Effector memory CD4-positive, alpha-beta T cell (primary cell): ENCODE measurements around the gene LYRM1.
"Not testable (repeated sequence)": the region's sequence is repeated elsewhere in the genome, so short reads cannot be mapped to it uniquely, and the experiment has no call there.

Experiments used
- DNase-seq, 3 donors: peaks; one replicate each; pipeline ENCODE4 v3.0.0-alpha.2; 2020
- H3K27ac ChIP-seq: 2 replicates; pipeline ENCODE4 v1.7.0; 2013; ENCODE audit warnings: mild to moderate bottlenecking, low read length, moderate library complexity; ENCODE audit not compliant: insufficient read depth, poor library complexity, severe bottlenecking
- H3K27me3 ChIP-seq: replicated peaks from 2 replicates; pipeline ENCODE4 v1.7.0; 2013; ENCODE audit warnings: mild to moderate bottlenecking, low read length; ENCODE audit not compliant: insufficient read depth, control insufficient read depth, poor library complexity, severe bottlenecking
- H3K36me3 ChIP-seq: 2 replicates; pipeline ENCODE4 v1.7.0; 2013; ENCODE audit warnings: mild to moderate bottlenecking, low read length, moderate library complexity; ENCODE audit not compliant: control insufficient read depth, insufficient read depth
- H3K4me1 ChIP-seq: 2 replicates; pipeline ENCODE4 v1.7.0; 2013; ENCODE audit warnings: low read length, mild to moderate bottlenecking; ENCODE audit not compliant: control insufficient read depth, insufficient read depth, poor library complexity, severe bottlenecking
- H3K4me3 ChIP-seq: 2 replicates; pipeline ENCODE4 v1.7.0; 2013; ENCODE audit warnings: low read length, low read depth, mild to moderate bottlenecking; ENCODE audit not compliant: insufficient read depth, poor library complexity, severe bottlenecking
- H3K9me3 ChIP-seq: 2 replicates; pipeline ENCODE4 v1.7.0; 2013; ENCODE audit warnings: mild to moderate bottlenecking, low read length, moderate library complexity; ENCODE audit not compliant: control insufficient read depth

LYRM1 gene

DNA sequence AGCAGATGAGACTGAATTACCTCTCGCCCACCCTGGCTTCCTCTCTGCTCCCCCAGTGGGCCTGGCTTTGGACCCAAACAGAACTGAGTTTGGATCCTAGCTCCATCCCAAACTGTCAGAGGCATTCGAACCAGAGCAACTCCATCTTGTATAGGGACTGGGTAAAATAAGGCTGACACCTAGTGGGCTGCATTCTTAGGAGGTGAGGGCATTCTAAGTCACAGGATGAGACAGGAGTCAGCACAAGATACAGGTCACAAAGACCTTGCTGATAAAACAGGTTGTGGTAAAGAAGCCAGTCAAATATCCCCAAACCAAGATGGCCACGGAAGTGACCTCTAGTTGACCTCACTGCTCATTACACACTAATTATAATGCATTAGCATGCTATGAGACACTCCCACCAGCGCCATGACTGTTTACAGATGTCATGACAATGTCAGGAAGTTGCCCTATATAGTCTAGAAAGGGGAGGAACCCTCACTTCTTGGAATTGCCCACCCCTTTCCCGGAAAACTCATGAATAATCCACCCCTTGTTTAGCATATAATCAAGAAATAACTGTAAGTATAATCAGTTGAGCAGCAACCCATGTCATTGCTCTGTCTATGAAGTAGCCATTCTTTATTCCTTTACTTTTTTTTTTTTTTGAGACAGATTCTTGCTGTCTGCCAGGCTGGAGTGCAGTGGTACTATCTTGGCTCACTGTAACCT, 44.4 kb downstream of the LYRM1 start:
- no peak overlapping the region for H3K4me3 ChIP-seq
- no peaks in the 10 kb centered on the region for H3K9me3 ChIP-seq
- no peaks in the 10 kb centered on the region for H3K36me3 ChIP-seq
- no peak overlapping the region for H3K27ac ChIP-seq
- no peaks in the 10 kb centered on the region for H3K4me1 ChIP-seq
- no peaks in the 10 kb centered on the region for H3K27me3 ChIP-seq
- DNase-seq = peak in 2 of 3 donors; percentile 6 to 14

DNA sequence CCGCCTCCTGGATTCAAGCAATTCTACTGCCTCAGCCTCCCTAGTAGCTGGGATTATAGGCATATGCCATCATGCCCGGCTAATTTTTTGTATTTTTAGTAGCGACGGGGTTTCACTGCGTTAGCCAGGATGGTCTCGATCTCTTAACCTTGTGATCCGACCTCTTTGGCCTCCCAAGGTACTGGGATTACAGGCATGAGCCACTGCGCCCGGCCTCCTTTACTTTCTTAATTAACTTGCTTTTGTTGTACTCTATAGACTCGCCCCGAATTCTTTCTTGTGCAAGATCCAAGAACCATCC, 45.0 kb downstream of the LYRM1 start:
- H3K9me3 ChIP-seq, H3K4me1 ChIP-seq, H3K27me3 ChIP-seq, H3K36me3 ChIP-seq, DNase-seq, H3K4me3 ChIP-seq, H3K27ac ChIP-seq: not testable (repeated sequence)

DNA sequence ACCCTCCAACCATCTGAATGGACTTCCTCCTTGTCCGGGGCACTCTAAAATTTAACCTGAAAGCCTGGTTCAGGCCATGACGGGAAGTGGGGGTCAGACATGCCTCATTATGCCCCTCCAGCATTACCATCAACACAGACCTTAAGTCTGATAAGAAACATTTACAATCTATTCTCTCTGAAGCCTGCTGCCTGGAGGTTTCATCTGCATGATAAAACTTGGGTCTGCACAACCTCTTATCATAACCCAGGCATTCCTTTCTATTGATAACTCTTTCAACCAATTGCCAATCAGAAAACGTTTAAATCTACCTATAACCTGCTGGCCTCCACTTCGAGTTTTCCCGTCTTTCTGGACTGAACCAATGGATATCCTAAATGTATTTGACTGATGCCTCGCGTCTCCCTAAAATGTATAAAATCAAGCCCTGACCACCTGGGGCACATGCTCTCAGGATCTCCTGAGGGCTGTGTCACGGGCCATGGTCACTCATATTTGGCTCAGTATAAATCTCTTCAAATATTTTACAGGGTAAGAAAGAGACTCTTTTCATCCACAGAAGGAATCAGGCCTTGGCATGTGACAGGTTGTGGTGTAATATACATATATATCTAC, 45.6 kb downstream of the LYRM1 start:
- no peaks in the 10 kb centered on the region for H3K9me3 ChIP-seq

DNA sequence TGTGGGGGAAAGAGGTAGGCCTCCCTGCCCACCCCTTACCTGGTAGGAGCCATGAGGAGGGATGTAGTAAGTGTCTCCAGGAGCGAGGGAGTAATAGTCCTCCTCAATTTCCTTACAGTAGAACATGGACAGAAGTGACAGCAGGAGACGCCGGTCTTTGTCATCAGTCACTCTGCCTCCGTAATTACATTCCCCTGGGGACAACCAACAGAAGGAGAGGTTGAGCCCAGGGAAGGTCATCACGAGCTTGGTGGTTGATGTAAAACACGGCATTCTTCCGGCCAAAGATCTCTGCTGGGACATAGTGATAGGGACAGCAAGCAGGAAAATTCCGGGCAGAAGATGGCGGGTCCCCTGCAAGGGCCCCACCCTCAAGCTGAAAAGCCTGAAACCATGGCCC, 47.9 kb downstream of the LYRM1 start:
- no peak for DNase-seq
- H3K9me3 ChIP-seq = no peaks in the 10 kb centered on the region
- H3K27me3 ChIP-seq = no peaks in the 10 kb centered on the region
- no peaks in the 10 kb centered on the region for H3K36me3 ChIP-seq
- no peak overlapping the region for H3K4me3 ChIP-seq
- H3K27ac ChIP-seq = no peak overlapping the region
- no peaks in the 10 kb centered on the region for H3K4me1 ChIP-seq

More for the DNA sequence above, 45.6 kb downstream of the LYRM1 start:
- Histone ChIP-seq H3K4me3 (no peak overlapping the region), H3K27ac (no peak overlapping the region), H3K27me3 (no peaks in the 10 kb centered on the region), H3K36me3 (no peaks in the 10 kb centered on the region), H3K4me1 (no peaks in the 10 kb centered on the region)
- DNase-seq = no peak

DNA sequence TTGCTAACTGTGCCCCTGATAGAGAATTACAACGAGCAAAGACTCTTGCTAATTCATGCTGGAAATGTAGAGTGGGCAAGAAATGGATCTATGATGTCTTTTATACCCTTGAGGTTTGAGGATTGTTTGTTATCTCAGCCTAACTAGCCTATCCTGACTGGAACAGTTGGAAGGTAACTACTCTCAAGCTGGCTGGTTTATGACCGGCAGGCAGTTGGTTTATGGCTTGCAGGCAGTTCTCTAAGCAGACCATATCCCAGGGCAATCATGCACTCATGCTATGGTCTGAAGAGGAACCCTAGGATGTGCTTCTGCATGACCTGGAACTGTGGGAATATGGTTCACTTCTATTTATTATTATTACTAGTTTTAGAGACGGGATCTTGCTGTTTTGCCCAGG, 49.1 kb downstream of the LYRM1 start:
- no peaks in the 10 kb centered on the region for H3K4me1 ChIP-seq
- no peaks in the 10 kb centered on the region for H3K36me3 ChIP-seq
- no peak overlapping the region for H3K4me3 ChIP-seq
- H3K27me3 ChIP-seq = no peaks in the 10 kb centered on the region
- no peak overlapping the region for H3K27ac ChIP-seq
- H3K9me3 ChIP-seq = no peaks in the 10 kb centered on the region
- DNase-seq = no peak

DNA sequence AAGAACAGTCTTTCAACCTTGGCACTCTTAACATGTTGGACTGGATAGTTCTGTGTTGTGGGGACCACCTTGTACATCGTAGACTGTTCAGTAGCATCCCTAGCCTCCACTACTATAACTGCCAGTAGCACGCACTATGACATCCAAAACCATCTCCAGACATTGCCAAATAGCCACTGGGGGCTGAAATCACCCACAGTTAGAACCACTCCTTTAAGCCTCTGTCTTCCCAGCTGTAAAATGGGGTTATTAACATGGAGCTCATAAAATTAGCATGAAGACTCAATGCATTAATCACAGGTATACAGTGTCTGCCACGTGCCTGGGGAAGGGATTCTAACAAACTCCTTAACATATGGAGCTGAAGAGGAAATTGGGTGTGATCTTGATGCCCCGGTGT, 49.7 kb downstream of the LYRM1 start:
- no peak for DNase-seq

DNA sequence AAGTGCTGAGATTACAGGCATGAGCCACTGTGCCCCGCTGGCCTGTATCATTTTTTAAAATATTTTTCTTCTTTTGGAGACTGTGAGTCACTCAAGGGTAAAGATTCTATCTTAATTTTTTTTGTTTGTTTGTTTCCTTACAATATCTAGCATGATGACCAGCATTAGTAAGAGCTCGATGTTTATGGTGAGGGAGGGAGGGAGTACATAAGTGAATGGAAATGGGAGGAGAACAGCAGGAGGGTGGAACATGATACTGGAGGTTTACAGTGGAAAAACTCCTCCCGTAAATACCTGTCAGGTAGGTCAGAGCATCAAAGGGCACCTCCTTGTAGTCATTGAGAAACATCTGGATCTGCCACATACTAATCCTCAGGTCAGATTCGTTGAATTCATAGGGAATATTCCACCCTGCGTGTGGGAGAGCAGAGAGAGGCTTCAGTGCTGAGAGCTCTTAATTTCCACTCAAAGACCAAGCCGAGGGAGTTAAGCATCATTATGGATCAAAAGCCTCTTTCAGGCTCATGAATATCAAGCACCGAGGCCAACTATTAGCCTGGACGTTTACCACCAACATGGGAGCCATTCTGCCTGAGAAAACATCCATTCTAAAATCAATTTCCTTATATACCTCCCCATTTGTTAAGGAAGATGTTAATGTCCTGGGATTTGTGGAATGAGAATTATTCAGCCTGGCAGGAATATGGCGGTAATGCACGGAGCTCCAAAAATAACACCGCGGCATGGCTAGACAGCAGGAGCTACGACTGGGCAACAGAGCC, 51.8 kb downstream of the LYRM1 start:
- Histone ChIP-seq H3K36me3 (no peaks in the 10 kb centered on the region), H3K27ac (no peak overlapping the region), H3K9me3 (no peaks in the 10 kb centered on the region), H3K4me1 (no peaks in the 10 kb centered on the region), H3K4me3 (no peak overlapping the region), H3K27me3 (no peaks in the 10 kb centered on the region)
- no peak for DNase-seq

More for the DNA sequence above, 49.7 kb downstream of the LYRM1 start:
- H3K27ac ChIP-seq = no peak overlapping the region
- no peaks in the 10 kb centered on the region for H3K4me1 ChIP-seq
- H3K36me3 ChIP-seq = no peaks in the 10 kb centered on the region
- no peak overlapping the region for H3K4me3 ChIP-seq
- no peaks in the 10 kb centered on the region for H3K27me3 ChIP-seq
- H3K9me3 ChIP-seq = no peaks in the 10 kb centered on the region

DNA sequence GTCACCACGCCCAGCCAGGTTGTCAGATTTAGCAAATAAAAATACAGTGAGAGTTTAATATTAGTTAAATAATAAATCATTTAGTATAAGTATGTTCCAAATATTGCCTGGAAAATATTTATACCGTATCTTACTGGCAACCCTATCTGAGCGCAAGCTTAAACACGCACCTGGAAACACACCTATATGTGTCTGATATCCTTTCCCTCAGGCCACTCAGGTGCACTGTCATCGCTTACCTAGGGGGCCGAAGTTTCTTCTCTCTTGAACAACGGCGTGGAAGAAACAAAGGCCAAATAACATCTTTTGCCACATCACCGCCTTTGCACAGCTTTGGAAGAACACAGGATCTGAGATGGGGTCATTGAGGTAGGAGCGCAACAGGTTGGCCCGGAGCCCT, 54.0 kb downstream of the LYRM1 start:
- Histone ChIP-seq H3K27me3 (no peaks in the 10 kb centered on the region), H3K36me3 (no peaks in the 10 kb centered on the region), H3K9me3 (no peaks in the 10 kb centered on the region), H3K4me3 (no peak overlapping the region), H3K27ac (no peak overlapping the region), H3K4me1 (no peaks in the 10 kb centered on the region)
- no peak for DNase-seq

DNA sequence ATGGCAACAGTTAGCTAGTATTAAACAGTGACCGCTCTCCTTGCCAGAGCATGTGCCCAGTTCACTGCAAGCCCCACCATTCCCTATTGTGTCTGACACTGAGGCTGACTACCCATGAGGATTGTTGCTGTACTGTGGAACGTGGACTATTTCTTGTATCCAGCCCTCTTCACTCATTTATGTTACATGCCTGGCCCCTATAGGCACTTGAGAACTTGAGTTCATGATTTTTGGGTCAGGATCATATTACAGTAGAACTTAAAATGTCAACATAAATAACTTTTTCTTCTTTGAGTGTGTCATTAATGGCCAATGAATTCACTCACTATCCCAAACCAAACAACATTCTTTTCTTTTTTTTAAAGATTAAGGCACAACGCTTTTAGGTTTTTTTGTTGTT, 55.7 kb downstream of the LYRM1 start:
- Histone ChIP-seq H3K36me3 (no peaks in the 10 kb centered on the region), H3K27ac (no peak overlapping the region), H3K4me3 (no peak overlapping the region), H3K4me1 (no peaks in the 10 kb centered on the region), H3K27me3 (no peaks in the 10 kb centered on the region), H3K9me3 (no peaks in the 10 kb centered on the region)
- DNase-seq = no peak

DNA sequence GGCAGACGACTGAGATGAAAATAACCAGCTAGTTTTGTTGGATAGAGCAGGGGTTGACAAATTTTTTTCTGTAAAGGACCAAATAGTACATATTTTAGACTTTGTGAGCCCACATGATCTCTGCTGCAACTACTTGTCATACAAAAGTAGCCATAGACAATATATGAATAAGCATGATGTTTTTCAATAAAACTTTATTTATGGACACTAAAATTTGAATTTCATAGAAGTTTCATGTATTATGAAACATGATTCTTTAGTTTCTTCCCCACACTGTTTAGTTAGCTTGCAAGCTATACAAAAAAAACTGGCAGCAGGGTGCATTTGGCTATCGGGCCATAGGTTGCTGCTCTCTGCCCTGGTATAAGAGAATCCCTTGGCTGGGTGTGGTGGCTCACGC, 56.6 kb downstream of the LYRM1 start:
- Histone ChIP-seq H3K9me3 (no peaks in the 10 kb centered on the region), H3K36me3 (no peaks in the 10 kb centered on the region), H3K27me3 (no peaks in the 10 kb centered on the region), H3K4me1 (no peaks in the 10 kb centered on the region), H3K4me3 (no peak overlapping the region), H3K27ac (no peak overlapping the region)
- DNase-seq = no peak
